Keratinocyte (primary cell): ENCODE results near the gene TPM2.

Experiments used
- EZH2 ChIP-seq: IDR thresholded peaks from one replicate; pipeline ENCODE4 v1.6.1; 2012; ENCODE audit warnings: inconsistent platforms, mild to moderate bottlenecking, low read length, moderate library complexity
- TF ChIP-seq, protein P1 (sequence below), 3 experiments: IDR thresholded peaks in 1 of 3; conservative IDR thresholded peaks in 1 of 3; optimal IDR thresholded peaks in 1 of 3; 2 replicates in 2 of 3; 3 replicates in 1 of 3; pipeline versions ENCODE3 to v1.5.1; 2011; ENCODE audit warnings: low read length in 3 of 3, mild to moderate bottlenecking in 3 of 3, moderate library complexity in 2 of 3, control low read depth in 1 of 3, inconsistent platforms in 1 of 3; ENCODE audit not compliant: insufficient read depth in 2 of 3; ENCODE audit errors: extremely low read depth in 1 of 3

DNA sequence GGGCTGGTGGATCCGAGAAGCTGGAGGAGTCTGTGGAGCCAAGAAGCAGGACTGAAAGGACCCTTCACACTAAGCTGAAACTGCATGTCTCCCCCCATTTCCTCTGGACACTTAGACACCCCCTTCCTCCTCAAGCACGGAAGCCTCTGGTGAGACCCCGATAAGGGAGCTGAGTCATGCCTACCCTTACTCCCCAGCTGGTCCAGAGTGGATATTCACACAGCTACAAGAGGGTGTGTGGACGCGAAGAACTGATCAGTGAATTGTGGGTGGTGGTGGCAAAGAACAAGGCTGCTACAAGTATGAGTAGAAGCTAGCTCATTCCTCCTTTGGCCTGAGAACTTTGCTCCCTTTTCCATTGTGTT, 37.9 kb upstream of the TPM2 start:
- TF ChIP-seq, protein P1, sequence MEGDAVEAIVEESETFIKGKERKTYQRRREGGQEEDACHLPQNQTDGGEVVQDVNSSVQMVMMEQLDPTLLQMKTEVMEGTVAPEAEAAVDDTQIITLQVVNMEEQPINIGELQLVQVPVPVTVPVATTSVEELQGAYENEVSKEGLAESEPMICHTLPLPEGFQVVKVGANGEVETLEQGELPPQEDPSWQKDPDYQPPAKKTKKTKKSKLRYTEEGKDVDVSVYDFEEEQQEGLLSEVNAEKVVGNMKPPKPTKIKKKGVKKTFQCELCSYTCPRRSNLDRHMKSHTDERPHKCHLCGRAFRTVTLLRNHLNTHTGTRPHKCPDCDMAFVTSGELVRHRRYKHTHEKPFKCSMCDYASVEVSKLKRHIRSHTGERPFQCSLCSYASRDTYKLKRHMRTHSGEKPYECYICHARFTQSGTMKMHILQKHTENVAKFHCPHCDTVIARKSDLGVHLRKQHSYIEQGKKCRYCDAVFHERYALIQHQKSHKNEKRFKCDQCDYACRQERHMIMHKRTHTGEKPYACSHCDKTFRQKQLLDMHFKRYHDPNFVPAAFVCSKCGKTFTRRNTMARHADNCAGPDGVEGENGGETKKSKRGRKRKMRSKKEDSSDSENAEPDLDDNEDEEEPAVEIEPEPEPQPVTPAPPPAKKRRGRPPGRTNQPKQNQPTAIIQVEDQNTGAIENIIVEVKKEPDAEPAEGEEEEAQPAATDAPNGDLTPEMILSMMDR (optimal IDR thresholded peaks at IDR 0.05 in 1 of 3, IDR thresholded peaks at IDR 0.05 in 1 of 3, conservative IDR thresholded peaks at IDR 0.05 in 1 of 3; ENCODE audit: extremely low read depth in 1 of 3, insufficient read depth in 2 of 3, low read length in 3 of 3) = no peak
- TF ChIP-seq EZH2 = no peak
